ENCODE measurements around the gene RBM24.

RBM24 gene

DNA sequence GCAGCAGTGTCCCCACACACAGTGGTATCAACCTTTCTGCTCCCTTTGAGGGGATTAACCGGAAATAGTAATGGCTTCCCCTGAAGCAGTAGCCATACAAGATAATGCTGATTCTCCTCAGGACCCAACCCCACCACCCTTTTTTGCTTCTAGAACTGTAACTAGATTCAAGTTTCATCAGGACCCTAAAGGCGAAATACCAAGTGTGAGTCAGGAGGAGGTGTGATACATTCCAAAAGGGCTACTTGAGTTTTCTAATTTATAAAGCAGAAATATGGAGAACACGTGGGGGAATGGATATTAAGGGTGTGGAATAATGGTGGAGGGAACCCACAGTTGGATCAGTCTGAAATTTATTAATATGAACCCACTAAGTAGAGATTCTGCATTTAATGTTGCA lies 60.7 kb downstream of the RBM24 start:
- no peak for DNase-seq

DNA sequence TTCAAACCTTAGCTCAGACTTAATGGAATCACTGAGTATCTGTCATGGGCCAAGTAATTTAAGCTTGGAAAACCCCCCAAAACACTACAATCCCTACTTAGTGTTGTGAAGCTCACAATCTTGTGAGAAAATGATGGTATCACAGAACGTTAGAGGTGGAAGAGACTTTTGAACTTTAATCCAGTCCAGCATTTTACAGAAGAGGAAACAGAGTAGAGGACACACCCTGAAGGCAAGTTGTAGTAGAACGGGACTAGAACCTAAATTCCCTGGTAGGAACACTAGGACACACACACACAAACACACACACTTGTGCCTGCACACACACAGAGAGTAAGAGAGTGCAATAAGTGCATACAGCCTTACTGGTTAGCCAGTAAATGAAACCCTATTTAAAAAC lies 62.1 kb downstream of the RBM24 start:
- DNase-seq, result no peak

Measured in hypothalamus (tissue), 51 donors.